ENCODE measurements around the gene SERHL2.
"Not testable (repeated sequence)": the region's sequence is repeated elsewhere in the genome, so short reads cannot be mapped to it uniquely, and the experiment has no call there.

- not testable (repeated sequence) for TF ChIP-seq ZBTB21 (CRISPR knock-in tag; IDR thresholded peaks at IDR 0.05; ENCODE audit: borderline replicate concordance); GRHL2 (CRISPR knock-in tag; IDR thresholded peaks at IDR 0.05; ENCODE audit: insufficient replicate concordance, severe bottlenecking); SP1 (CRISPR knock-in tag; conservative IDR thresholded peaks at IDR 0.05); ZNF512 (CRISPR knock-in tag; IDR thresholded peaks at IDR 0.05; ENCODE audit: borderline replicate concordance); HMGXB4 (CRISPR knock-in tag; IDR thresholded peaks at IDR 0.05); TEAD4 (CRISPR knock-in tag; IDR thresholded peaks at IDR 0.05); TCF7 (CRISPR knock-in tag; IDR thresholded peaks at IDR 0.05; ENCODE audit: low read depth); E2F1 (CRISPR knock-in tag; IDR thresholded peaks at IDR 0.05)
Measured at GRCh38 chr22:42514331-42514730, 39.4 kb upstream of the SERHL2 start.
